ENCODE results near the gene AGBL3.

The AGBL3 gene

DNA sequence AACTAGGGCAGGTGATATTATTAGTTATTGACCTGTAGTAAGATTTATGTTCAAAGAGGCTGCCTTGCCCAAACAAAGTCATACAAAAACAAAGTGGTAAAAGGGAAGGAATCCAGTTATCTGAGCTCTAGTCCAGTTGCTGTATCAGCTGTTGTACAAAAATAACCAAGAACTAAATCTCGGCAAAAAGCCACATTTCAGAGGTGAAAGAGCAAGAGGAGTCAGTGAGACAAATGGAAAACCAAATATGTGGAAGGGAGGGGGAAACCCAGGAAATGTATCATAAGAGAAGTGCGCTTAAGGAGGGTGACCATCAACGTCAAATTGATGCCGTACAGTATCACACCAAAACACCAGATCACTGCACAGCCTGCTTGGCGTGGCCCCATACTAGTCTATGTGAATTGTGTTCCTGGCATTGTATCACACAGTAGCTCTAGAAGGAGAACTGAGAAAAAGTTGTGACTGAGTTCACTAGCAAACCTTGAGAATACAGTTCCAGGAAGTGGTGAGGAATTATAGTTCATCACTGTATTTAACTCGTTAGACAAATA lies 6.4 kb downstream of the AGBL3 start:
- FAIRE-seq (no peak), DNase-seq (ENCODE audit: insufficient read length, low spot score) (no peak)
- TF ChIP-seq CTCF (IDR thresholded peaks at IDR 0.05; ENCODE audit: insufficient read depth, missing control alignments): no peak

DNA sequence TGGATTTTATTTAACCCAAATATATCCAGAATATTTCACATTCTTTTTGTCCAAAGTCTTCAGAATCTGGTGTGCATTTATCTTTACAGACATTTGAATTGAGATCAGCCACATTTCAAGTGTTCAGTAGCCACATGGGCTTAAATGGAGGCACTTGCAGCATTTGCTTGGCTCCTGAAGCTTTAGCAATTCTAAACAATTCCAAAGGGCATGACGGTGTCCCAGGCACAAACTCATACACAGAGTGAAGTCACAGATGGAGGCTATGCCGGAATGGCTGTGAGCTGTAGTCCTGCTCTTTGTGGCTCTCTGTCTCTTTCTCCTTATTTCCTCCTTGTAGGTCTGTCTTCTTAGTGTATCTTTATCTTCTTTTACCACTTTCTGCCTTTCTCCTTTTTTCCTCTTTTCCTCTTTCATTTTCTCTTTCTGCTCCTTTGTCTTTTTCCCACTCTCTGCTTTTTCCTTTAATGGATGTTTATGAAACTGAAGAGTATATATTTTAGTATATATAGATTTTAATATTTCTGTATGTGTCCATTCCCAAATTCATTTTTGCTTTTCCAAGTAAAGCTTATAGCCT lies 7.7 kb downstream of the AGBL3 start:
- DNase-seq (ENCODE audit: insufficient read length, low spot score) (no peak), FAIRE-seq (no peak)
- TF ChIP-seq CTCF (IDR thresholded peaks at IDR 0.05; ENCODE audit: insufficient read depth, missing control alignments): no peak

DNA sequence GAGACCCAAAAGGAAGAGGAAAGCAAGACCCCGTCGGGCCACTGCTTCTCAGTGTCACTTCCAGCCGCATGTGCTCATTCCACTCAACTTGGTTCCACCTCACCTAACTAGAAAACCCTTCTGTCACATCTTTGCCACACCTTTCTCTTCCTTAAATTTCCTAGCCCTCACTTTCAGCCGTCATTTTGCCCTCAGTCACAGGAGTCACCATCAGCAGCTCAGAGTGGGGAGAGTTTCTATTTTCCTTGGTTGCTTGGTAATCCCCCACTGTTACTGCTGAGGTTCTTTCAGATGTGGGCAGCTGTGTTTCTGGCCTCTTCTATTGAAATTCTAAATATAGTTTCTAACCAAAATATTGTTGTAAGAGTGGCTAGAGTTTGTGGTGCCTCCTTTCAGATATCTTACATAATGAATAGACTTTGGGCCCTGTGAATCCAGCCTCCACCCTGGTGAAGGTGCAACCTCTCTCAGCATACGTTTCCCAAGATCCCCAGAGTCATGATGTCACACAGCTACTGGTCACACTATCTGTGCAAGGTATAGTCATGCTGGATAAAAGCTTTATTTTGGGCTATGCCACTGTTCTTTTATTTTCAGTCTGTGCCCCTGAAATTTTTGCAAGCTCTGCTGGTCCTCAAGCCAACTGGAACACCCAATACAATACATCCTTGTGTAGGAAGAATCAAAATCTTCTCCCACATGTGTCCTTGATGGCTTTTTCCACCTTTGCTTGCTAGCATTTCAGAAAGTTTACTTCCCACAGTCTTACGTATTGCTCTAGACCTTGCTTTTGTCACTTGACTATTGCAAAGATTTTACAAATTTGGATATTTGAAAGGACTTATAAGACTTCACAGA lies 9.2 kb downstream of the AGBL3 start:
- TF ChIP-seq CTCF (IDR thresholded peaks at IDR 0.05; ENCODE audit: insufficient read depth, missing control alignments): no peak
- FAIRE-seq (no peak), DNase-seq (ENCODE audit: insufficient read length, low spot score) (no peak)

- FAIRE-seq (no peak), DNase-seq (ENCODE audit: insufficient read length, low spot score) (no peak)
- no peak for TF ChIP-seq CTCF (IDR thresholded peaks at IDR 0.05; ENCODE audit: insufficient read depth, missing control alignments)
Observed at GRCh38 chr7:134996097-134996550, 9.8 kb downstream of the AGBL3 start.

- FAIRE-seq: no peak
- TF ChIP-seq CTCF (IDR thresholded peaks at IDR 0.05; ENCODE audit: insufficient read depth, missing control alignments): no peak
- DNase-seq (ENCODE audit: insufficient read length, low spot score): no peak
Observed at GRCh38 chr7:134997214-134997885, 11.0 kb downstream of the AGBL3 start.

DNA sequence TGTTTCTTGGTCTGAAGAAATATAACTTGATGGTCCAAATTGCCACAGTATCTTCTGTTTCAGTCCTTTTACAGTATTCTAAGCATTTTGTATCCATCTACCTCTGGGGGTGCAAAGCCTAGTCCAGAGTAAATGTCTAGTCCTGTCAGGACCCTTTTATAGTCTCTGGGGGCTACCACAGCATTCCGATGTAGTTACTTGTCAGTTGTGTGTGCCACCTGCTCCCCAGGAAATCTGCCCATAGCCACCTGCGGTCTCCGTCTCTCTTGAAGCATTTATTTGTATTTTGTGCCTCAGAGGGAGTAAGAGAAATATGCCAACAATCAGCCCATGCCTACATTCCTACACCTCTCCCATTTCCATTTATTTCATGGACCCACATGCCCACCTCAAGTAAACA lies 12.8 kb downstream of the AGBL3 start:
- FAIRE-seq: no peak
- no peak for TF ChIP-seq CTCF (IDR thresholded peaks at IDR 0.05; ENCODE audit: insufficient read depth, missing control alignments)
- DNase-seq (ENCODE audit: insufficient read length, low spot score): no peak

All from D721Med (cell line).